ENCODE measurements around the gene ITCH.
A peak's percentile ranks its signal among the peaks of the same experiment; 100 is the strongest.
"Not testable (repeated sequence)": the region's sequence is repeated elsewhere in the genome, so short reads cannot be mapped to it uniquely, and the experiment has no call there.

ITCH gene

GRCh38 chr20:34427784-34428183, 64.7 kb downstream of the ITCH start:
- DNase-seq (ENCODE audit: extremely low spot score) = no peak
- CTCF ChIA-PET = no interaction called here
- POLR2A ChIA-PET = no interaction called here
- TF ChIP-seq HDGF (IDR thresholded peaks at IDR 0.05; ENCODE audit: borderline replicate concordance) = no peak
- TF ChIP-seq CTBP1 (IDR thresholded peaks at IDR 0.05; ENCODE audit: borderline replicate concordance) = no peak
- TF ChIP-seq NFRKB (IDR thresholded peaks at IDR 0.05) = no peak
- TF ChIP-seq LEF1 (IDR thresholded peaks at IDR 0.05; ENCODE audit: borderline replicate concordance) = no peak
- TF ChIP-seq ARNT (IDR thresholded peaks at IDR 0.05) = no peak
- TF ChIP-seq FOXK2 (IDR thresholded peaks at IDR 0.05) = no peak
- no peak for TF ChIP-seq PKNOX1 (IDR thresholded peaks at IDR 0.05)
- no peak for TF ChIP-seq ELF4 (IDR thresholded peaks at IDR 0.05)

- no peak for TF ChIP-seq LEF1 (IDR thresholded peaks at IDR 0.05; ENCODE audit: borderline replicate concordance)
- TF ChIP-seq PKNOX1 (IDR thresholded peaks at IDR 0.05) = peak; percentile 21; the same call in 1 of the 2 replicates
- no peak for DNase-seq (ENCODE audit: extremely low spot score)
- POLR2A ChIA-PET = no interaction called here
- CTCF ChIA-PET = no interaction called here
Observed at GRCh38 chr20:34431168-34431567, 68.1 kb downstream of the ITCH start.

GRCh38 chr20:34432663-34433062, 69.6 kb downstream of the ITCH start:
- CTCF ChIA-PET; DNase-seq (ENCODE audit: extremely low spot score); POLR2A ChIA-PET: not testable (repeated sequence)

- TF ChIP-seq ARNT (IDR thresholded peaks at IDR 0.05) (no peak), ZNF384 (IDR thresholded peaks at IDR 0.05) (no peak), LEF1 (IDR thresholded peaks at IDR 0.05; ENCODE audit: borderline replicate concordance) (no peak), ELF4 (IDR thresholded peaks at IDR 0.05) (no peak), FOXA1 (IDR thresholded peaks at IDR 0.05) (no peak), HDGF (IDR thresholded peaks at IDR 0.05; ENCODE audit: borderline replicate concordance) (no peak), NFRKB (IDR thresholded peaks at IDR 0.05) (no peak), TARDBP (IDR thresholded peaks at IDR 0.05) (no peak), PKNOX1 (IDR thresholded peaks at IDR 0.05) (no peak), FOXK2 (IDR thresholded peaks at IDR 0.05) (no peak), FOXM1 (IDR thresholded peaks at IDR 0.05; ENCODE audit: borderline replicate concordance) (no peak)
- ChIA-PET CTCF (no interaction called here), POLR2A (no interaction called here)
- no peak for DNase-seq (ENCODE audit: extremely low spot score)
Observed at GRCh38 chr20:34433391-34433790, 70.3 kb downstream of the ITCH start.

- TF ChIP-seq CTBP1 (IDR thresholded peaks at IDR 0.05; ENCODE audit: borderline replicate concordance) (no peak), ARNT (IDR thresholded peaks at IDR 0.05) (no peak), FOXA1 (IDR thresholded peaks at IDR 0.05) (no peak), L3MBTL2 (conservative IDR thresholded peaks at IDR 0.05) (no peak), FOXK2 (IDR thresholded peaks at IDR 0.05) (no peak), ELF4 (IDR thresholded peaks at IDR 0.05) (no peak), BHLHE40 (IDR thresholded peaks at IDR 0.05; ENCODE audit: borderline replicate concordance) (no peak), NFRKB (IDR thresholded peaks at IDR 0.05) (no peak), HDGF (IDR thresholded peaks at IDR 0.05; ENCODE audit: borderline replicate concordance) (no peak), ZNF384 (IDR thresholded peaks at IDR 0.05) (no peak), SP1 (IDR thresholded peaks at IDR 0.05) (no peak), TARDBP (IDR thresholded peaks at IDR 0.05) (no peak), FOXM1 (IDR thresholded peaks at IDR 0.05; ENCODE audit: borderline replicate concordance) (no peak), SUZ12 (IDR thresholded peaks at IDR 0.05) (no peak), PKNOX1 (IDR thresholded peaks at IDR 0.05) (no peak), LEF1 (IDR thresholded peaks at IDR 0.05; ENCODE audit: borderline replicate concordance) (no peak)
- DNase-seq (ENCODE audit: extremely low spot score) = no peak
- ChIA-PET POLR2A (interaction anchor here (0.8 kb wide), 1 partner anchor 132 kb away, joined by 4 read pairs; the partner anchor contains the start of gene AHCY), CTCF (no interaction called here)
Observed at GRCh38 chr20:34435589-34435988, 72.5 kb downstream of the ITCH start.

GRCh38 chr20:34437330-34437986, 74.4 kb downstream of the ITCH start:
- ChIA-PET CTCF (interaction anchor here (2.1 kb wide), 1 partner anchor 124 kb away, joined by 6 read pairs; no protein-coding TSS in a partner anchor), POLR2A (no interaction called here)
- TF ChIP-seq CTBP1 (IDR thresholded peaks at IDR 0.05; ENCODE audit: borderline replicate concordance) (no peak), ARNT (IDR thresholded peaks at IDR 0.05) (no peak), ZNF384 (IDR thresholded peaks at IDR 0.05) (no peak), PKNOX1 (IDR thresholded peaks at IDR 0.05) (no peak), FOXA1 (IDR thresholded peaks at IDR 0.05) (no peak), NFRKB (IDR thresholded peaks at IDR 0.05) (no peak), SUZ12 (IDR thresholded peaks at IDR 0.05) (no peak), L3MBTL2 (conservative IDR thresholded peaks at IDR 0.05) (no peak), FOXK2 (IDR thresholded peaks at IDR 0.05) (no peak), FOXM1 (IDR thresholded peaks at IDR 0.05; ENCODE audit: borderline replicate concordance) (no peak)
- DNase-seq (ENCODE audit: extremely low spot score) = no peak
